Hepatocyte (in vitro differentiated cells): ENCODE data around the gene FLVCR2. TPM values are rescaled to one million over a fixed set of nuclear protein-coding genes. Genes with fewer than 3 reads are reported as not detected.

Experiments used
- DNase-seq: peaks from one replicate; pipeline ENCODE4 v3.0.0-alpha.2; 2016; ENCODE audit warnings: low spot score
- H2AFZ ChIP-seq: fragments of 200-600 bp; sonication (generic); 2 replicates; pipeline ENCODE4 v1.6.0; 2016; ENCODE audit warnings: antibody characterized with exemption, mild to moderate bottlenecking
- H3K27ac ChIP-seq: fragments of 200-600 bp; sonication (generic); 2 replicates; pipeline ENCODE4 v1.5.1; 2016; ENCODE audit warnings: mild to moderate bottlenecking
- H3K27me3 ChIP-seq: fragments of 200-600 bp; sonication (generic); 2 replicates; pipeline ENCODE4 v1.6.1; 2016
- H3K36me3 ChIP-seq: fragments of 200-600 bp; sonication (generic); replicated peaks from 2 replicates; pipeline ENCODE4 v1.5.1; 2016; ENCODE audit warnings: low read depth; ENCODE audit not compliant: insufficient read depth
- H3K4me1 ChIP-seq: fragments of 200-600 bp; sonication (generic); 2 replicates; pipeline ENCODE4 v1.5.1; 2016; ENCODE audit warnings: mild to moderate bottlenecking, moderate library complexity; ENCODE audit not compliant: insufficient read depth
- H3K4me2 ChIP-seq: fragments of 200-600 bp; sonication (generic); 2 replicates; pipeline ENCODE4 v1.6.0; 2016
- H3K4me3 ChIP-seq: fragments of 200-600 bp; sonication (generic); 2 replicates; pipeline ENCODE4 v1.5.1; 2016; ENCODE audit warnings: mild to moderate bottlenecking
- H3K79me2 ChIP-seq: fragments of 200-600 bp; sonication (generic); 2 replicates; pipeline ENCODE4 v1.6.0; 2017; ENCODE audit warnings: mild to moderate bottlenecking
- H3K9me2 ChIP-seq: fragments of 200-600 bp; sonication (generic); replicated peaks from 2 replicates; pipeline ENCODE4 v1.6.0; 2017; ENCODE audit warnings: mild to moderate bottlenecking; ENCODE audit not compliant: insufficient read depth
- H3K9me3 ChIP-seq: fragments of 200-600 bp; sonication (generic); 2 replicates; pipeline ENCODE4 v1.5.1; 2016; ENCODE audit warnings: low read depth, mild to moderate bottlenecking
- H4K20me1 ChIP-seq: fragments of 200-600 bp; sonication (generic); 2 replicates; pipeline ENCODE4 v1.6.0; 2016; ENCODE audit warnings: mild to moderate bottlenecking; ENCODE audit not compliant: insufficient read depth, poor library complexity, severe bottlenecking
- EZH2 ChIP-seq: fragments of 200-600 bp; sonication (generic); IDR thresholded peaks from 2 replicates; pipeline ENCODE4 v1.6.1; 2016; ENCODE audit warnings: antibody characterized with exemption, mild to moderate bottlenecking, borderline replicate concordance
- EZH2phosphoT487 ChIP-seq: fragments of 200-600 bp; sonication (generic); IDR thresholded peaks from one replicate; pipeline ENCODE4 v1.6.1; 2018; ENCODE audit warnings: antibody characterized with exemption, mild to moderate bottlenecking, low read depth, moderate library complexity; ENCODE audit not compliant: unreplicated experiment, severe bottlenecking
- WGBS: methylation state at CpG from one replicate; pipeline ENCODE4 v1.1.6; 2016; ENCODE audit warnings: low lambda C conversion rate; ENCODE audit errors: missing lambda C conversion rate; 5-methylcytosine and 5-hydroxymethylcytosine counted together
- polyA plus RNA-seq: library from polyadenylated mRNA; unstranded; fragments of >200 nt; fragmentation: Nextera tagmentation; extraction: Ambion mirVana; gene quantifications from 2 replicates; pipeline ENCODE4 v1.2.1, GENCODE V29; 2016
- total RNA-seq: library from RNA; depleted of rRNA; stranded (reverse); fragments of >200 nt; gene quantifications from 2 replicates; pipeline ENCODE4 v1.2.3, GENCODE V29; 2014
- TF ChIP-seq, protein P1 (sequence below): fragments of 200-600 bp; sonication (generic); IDR thresholded peaks from 2 replicates; pipeline ENCODE4 v1.5.1; 2016; ENCODE audit warnings: antibody characterized with exemption, mild to moderate bottlenecking; ENCODE audit not compliant: poor library complexity

Gene FLVCR2
- total and polyA plus RNA-seq, 2 experiments from 2014 or later: 9.5 to 10.1 TPM

DNA sequence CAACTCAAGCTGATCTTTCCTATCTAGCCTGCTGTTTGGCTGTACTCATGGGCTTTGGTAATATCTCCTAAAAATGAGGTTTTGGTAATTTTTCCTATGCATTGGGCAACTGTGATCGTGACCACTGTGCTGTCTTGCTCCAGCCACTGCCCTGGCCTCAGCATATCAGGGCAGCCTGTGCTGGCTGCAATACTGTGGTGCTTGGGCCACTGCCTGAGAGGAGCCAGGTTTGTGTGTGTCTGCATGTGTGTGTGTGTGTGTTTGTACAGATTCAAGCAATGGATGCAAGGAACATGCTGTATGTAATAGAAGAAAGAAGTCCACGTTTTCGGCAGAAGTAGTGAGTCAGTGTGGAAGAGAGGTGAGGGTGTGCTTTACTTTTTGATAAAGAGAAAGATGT, 69.2 kb downstream of the FLVCR2 start:
- DNase-seq: no peak

DNA sequence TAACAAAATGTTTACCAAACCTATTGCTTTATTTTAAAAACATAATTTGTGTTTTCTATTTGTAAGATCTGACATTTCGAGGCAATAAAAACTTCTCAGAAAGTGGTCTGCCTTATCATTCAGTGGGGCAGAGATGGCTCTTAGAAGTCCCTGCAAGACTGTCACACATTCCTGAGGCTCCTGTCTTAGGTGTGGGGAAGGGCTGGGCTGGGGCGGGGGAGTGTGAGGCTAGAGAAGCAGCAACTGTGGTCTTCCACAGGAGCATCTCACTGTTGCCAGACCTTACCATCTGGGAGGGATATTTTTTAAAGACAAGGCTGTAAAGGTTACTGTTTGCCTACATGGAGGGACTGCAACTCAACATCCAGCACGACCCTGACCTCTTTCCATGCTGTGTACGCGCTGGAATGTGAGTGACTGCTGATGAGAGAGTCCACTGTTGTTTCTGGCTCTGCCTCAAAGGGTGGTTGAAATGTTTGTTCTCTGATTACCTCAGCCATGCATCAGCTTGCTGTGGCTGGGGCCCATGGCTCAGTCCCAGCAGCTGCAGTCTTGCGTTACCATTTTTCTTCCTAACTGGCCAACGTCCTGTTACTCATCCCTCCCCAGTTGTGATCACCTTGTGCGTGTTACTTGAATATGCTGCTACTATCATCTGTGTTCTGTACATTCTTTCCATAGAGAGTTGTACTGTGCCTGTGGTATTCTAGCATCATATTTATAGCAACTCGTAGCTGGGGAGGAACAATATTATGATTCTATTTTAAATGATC, 69.8 kb downstream of the FLVCR2 start:
- Histone ChIP-seq H3K36me3 (no peaks in the 10 kb centered on the region), H3K79me2 (no peaks in the 10 kb centered on the region), H2AFZ (no peak overlapping the region), H4K20me1 (no peaks in the 10 kb centered on the region), H3K4me1 (peaks cover 45% of the 10 kb centered on the region), H3K4me2 (peak overlapping the region; percentile 39), H3K27ac (peak overlapping the region; percentile 88), H3K27me3 (no peaks in the 10 kb centered on the region), H3K4me3 (no peak overlapping the region), H3K9me2 (no peaks in the 10 kb centered on the region), H3K9me3 (no peaks in the 10 kb centered on the region)
- DNase-seq: peak; percentile 75
- 49% methylated on average over 9 of the region's 9 CpGs for WGBS
- no peak for TF ChIP-seq EZH2
- TF ChIP-seq EZH2phosphoT487: no peak
- TF ChIP-seq, protein P1, sequence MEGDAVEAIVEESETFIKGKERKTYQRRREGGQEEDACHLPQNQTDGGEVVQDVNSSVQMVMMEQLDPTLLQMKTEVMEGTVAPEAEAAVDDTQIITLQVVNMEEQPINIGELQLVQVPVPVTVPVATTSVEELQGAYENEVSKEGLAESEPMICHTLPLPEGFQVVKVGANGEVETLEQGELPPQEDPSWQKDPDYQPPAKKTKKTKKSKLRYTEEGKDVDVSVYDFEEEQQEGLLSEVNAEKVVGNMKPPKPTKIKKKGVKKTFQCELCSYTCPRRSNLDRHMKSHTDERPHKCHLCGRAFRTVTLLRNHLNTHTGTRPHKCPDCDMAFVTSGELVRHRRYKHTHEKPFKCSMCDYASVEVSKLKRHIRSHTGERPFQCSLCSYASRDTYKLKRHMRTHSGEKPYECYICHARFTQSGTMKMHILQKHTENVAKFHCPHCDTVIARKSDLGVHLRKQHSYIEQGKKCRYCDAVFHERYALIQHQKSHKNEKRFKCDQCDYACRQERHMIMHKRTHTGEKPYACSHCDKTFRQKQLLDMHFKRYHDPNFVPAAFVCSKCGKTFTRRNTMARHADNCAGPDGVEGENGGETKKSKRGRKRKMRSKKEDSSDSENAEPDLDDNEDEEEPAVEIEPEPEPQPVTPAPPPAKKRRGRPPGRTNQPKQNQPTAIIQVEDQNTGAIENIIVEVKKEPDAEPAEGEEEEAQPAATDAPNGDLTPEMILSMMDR: no peak

More for the DNA sequence above, 69.2 kb downstream of the FLVCR2 start:
- H2AFZ ChIP-seq: no peak overlapping the region
- no peaks in the 10 kb centered on the region for H3K79me2 ChIP-seq
- no peak for TF ChIP-seq EZH2
- TF ChIP-seq EZH2phosphoT487: no peak
- TF ChIP-seq, protein P1: no peak
- 50% methylated on average over 3 of the region's 3 CpGs for WGBS
- H3K36me3 ChIP-seq: no peaks in the 10 kb centered on the region
- H3K9me2 ChIP-seq: no peaks in the 10 kb centered on the region
- no peaks in the 10 kb centered on the region for H3K9me3 ChIP-seq
- peak overlapping the region; percentile 29 for H3K4me2 ChIP-seq
- peak overlapping the region; percentile 88 for H3K27ac ChIP-seq
- no peak overlapping the region for H3K4me3 ChIP-seq
- no peaks in the 10 kb centered on the region for H4K20me1 ChIP-seq
- no peaks in the 10 kb centered on the region for H3K27me3 ChIP-seq
- H3K4me1 ChIP-seq: peaks cover 45% of the 10 kb centered on the region

DNA sequence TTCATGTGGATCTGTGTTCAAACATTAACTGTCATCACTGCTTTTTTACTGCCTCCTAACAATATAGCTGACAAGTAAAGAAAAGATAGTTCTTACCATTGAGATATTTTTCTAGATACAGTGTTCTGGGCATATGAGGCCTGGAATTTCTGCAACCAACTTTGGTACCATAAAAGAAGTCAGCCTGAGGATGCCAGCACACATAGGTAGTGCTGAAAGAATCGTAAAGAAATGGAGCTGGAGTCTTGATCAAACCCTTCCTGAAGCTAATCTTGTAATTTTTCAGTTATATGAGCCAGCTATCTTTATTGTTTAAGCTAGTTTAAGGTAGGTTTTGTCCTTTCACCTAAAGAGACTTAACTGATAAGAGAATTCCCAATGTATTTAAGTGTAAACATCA, 70.9 kb downstream of the FLVCR2 start:
- peaks cover 45% of the 10 kb centered on the region for H3K4me1 ChIP-seq
- DNase-seq: no peak
- no peaks in the 10 kb centered on the region for H3K9me3 ChIP-seq
- no peak overlapping the region for H3K4me2 ChIP-seq
- TF ChIP-seq EZH2phosphoT487 (no peak), EZH2 (no peak)
- TF ChIP-seq, protein P1: no peak
- no peaks in the 10 kb centered on the region for H3K9me2 ChIP-seq
- 88% methylated on average over 1 of the region's 1 CpG for WGBS
- H3K4me3 ChIP-seq: no peak overlapping the region
- no peaks in the 10 kb centered on the region for H3K79me2 ChIP-seq
- H3K27ac ChIP-seq: peak overlapping the region; percentile 88
- H2AFZ ChIP-seq: no peak overlapping the region
- no peaks in the 10 kb centered on the region for H4K20me1 ChIP-seq
- no peaks in the 10 kb centered on the region for H3K27me3 ChIP-seq
- no peaks in the 10 kb centered on the region for H3K36me3 ChIP-seq
